T follicular helper cell (primary cell): ENCODE data around the gene PPCS.

Source experiments
- DNase-seq: peaks from one replicate; pipeline ENCODE4 v3.0.0-alpha.2; 2020; ENCODE audit warnings: low read depth
- total RNA-seq, 2 experiments: gene quantifications; one replicate each; lab custom pipeline; 2026; lab: John Stamatoyannopoulos, UW

Gene PPCS
- total RNA-seq, result 39.7 to 55.4 reads per million in 2 experiments

DNA sequence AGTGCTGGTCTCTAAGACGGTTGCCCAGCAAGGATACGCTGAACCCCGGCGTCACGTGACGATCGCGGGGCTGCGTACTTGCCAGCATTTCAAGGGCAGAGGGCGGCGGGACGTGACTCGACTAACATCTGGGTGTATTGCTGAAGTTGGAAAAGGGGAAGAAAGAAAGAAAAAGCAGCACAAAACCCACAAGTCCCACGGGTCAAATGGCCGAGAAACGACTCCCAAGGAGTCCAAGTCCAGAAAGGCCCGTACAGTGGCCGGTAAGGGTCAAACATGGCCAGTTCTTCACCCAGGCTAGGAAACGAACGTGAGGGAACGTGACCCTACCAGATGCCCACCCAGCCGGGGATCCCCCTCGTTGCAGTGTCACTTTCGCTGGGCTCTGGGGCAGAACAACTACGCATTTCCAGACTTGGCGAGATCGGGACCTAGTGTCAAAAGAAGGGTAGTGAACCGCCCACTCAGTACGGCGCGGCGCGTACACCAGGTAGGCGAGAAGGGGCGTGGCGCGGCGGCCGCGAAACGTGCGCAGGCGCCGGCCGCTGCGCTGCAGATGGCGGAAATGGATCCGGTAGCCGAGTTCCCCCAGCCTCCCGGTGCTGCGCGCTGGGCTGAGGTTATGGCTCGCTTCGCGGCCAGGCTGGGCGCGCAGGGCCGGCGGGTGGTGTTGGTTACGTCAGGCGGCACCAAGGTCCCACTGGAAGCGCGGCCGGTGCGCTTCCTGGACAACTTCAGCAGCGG, at the start of gene PPCS, which contains the start of gene ZMYND12:
TSS of gene PPCS (plus strand) at position 534 of the 744 bp plus-strand sequence. CDS start at position 557, 23 bp downstream.
TSS of gene ZMYND12 (minus strand) at position 13 of the 744 bp plus-strand sequence. CDS start 25 bp downstream, outside the sequence.
- DNase-seq, result peak; percentile 85

GRCh38 chr1:42414551-42415496, 41.5 kb upstream of the PPCS start:
- DNase-seq, result no peak

DNA sequence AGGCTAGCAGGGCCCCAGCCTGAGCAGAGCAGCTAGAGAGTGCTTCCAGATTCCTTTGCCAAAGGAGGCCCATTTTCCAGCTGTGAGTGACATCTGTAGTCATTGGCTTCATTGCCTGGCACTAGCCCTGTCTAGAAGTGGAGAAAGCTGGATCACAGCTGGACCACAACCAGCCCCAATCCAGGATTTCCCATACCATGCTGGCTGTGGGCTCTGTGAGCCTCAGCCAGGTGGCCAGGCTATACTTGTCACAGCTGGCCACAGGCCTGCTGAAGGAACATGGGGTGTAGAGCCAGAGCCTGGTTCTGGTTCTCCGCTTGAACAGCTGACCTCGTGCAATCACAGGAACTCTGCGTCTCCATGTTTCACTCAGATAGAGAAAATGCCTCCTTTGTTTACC, 39.2 kb upstream of the PPCS start:
- DNase-seq, result no peak

- DNase-seq, result no peak
These were observed 37.8 kb upstream of the PPCS start for GRCh38 chr1:42418516-42418915.

DNA sequence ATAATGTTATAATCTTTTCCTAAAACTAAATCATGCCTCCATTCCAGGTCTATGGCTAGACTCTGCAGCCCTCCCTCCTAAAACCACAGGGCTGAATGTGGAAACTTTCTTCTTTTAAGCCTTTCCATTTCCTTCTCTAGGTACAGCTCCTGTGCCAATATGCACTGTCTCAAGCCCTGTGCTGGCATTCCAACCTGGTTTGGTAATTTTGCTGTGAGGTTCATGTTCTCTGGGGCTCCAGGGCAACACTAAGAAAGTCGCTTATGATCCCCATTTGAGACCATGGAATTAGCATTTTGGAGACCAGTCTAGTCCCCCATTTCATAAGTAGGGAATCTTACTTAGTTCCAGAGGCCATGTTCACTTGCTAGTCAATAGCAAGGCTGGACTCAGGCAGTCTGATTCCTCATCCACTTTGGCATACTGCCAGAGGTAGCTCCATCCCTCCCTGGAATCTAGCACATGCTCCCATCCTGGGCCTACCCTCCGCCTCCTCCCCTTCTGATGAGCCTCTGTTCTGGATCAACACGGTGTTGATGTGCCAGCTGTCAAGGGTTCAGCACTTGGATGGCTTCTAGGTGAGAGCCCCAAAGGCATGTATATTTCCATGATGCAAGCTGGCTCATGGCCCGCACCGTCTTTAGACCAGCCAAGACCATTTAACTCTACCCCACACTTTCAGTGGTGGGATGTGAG, 37.1 kb upstream of the PPCS start:
- DNase-seq, result no peak

GRCh38 chr1:42420121-42420520, 36.2 kb upstream of the PPCS start:
- DNase-seq, result no peak

DNA sequence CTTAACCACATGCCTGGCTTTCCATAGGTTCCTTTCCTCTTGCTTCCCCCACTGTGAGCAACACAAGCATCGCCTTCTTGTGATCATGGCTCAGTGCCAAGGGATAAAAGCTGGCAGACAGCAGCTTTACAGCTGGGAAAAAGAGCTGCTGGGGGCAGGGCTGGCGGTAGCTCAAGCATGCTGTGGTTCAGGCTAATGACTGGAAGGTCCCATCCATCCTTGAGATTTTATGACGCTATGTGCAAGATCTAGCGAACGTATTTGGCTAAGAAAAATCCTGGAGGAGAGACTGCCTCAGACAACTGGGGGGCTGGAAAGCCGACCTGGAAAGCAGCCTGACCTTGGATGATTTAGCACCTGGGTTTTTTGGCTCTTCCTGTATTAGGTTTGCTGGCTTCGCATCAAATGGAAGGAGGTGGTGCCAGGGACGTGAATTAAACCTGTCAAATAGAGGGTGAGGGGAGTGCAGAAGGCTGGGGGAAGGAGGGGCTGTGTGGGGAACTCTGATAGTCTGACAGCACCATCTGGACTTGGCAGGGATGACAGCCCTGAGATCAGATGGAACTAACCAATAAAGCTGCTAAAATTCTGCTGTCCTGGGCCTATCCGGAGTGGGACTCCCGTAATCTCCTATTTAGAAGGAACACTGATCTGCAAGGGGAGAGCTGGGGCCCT, 35.3 kb upstream of the PPCS start:
- DNase-seq, result no peak

GRCh38 chr1:42422737-42423136, 33.6 kb upstream of the PPCS start:
- DNase-seq, result no peak

DNA sequence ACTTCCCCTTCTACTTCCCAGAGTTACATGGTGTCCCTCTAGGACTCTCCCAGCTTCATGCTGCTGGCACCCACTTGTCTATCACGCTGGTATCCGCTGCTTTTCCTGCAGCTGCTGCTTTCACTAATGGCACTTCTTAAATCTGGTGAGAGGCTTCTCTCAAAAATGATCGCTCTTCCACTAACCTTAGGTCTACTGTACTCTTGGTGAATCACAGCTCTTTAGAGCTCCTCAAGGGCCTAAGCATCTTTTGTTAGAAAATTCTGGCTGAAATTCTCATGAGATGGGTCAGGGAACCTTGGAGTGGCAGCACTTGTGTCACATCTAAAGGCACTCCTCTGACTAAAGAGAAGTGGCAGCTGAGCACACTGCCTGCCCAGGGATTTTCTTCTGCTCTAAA, 32.7 kb upstream of the PPCS start:
- no peak for DNase-seq

DNA sequence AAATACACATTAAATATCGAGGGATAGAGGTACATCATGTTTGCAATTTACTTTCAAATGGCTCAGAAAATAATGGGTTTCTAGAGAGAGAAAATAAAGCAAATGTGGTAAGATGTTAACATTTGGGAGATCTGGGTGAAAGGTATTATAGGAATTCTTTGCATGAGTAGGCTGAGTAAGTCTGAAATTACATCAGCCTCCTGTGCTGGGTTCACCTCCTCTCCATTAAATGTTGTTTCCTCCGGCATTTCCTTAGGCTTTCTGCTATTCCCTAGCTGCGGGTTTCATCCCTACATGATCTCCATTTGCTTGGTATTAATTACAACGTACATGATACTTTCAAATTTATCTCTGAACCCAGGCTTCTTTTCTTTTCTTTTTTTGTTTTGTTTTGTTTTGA, 32.1 kb upstream of the PPCS start:
- DNase-seq, result no peak

GRCh38 chr1:42427240-42427639, 29.1 kb upstream of the PPCS start:
- DNase-seq, result no peak

DNA sequence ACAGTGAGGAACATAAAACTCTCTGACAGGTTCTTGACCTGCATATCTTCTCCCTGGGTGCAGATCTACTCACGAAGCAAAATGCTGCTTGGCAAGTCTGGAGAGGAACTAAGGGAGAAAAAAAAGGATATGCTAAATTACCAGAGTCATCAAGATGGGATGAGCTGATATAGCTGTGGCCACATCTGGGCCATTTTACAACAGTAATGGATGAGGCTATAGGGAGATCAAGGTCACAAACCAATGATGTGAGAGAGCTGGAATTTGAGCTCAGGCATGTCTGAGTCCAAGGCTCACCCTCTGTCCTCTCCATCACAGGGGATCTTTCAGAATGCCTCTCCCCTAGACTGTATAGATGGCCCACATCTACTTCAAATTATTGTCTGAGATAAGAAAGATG, 26.7 kb upstream of the PPCS start:
- DNase-seq, result no peak

GRCh38 chr1:42430286-42431135, 25.8 kb upstream of the PPCS start:
- DNase-seq, result no peak

GRCh38 chr1:42431514-42431913, 24.8 kb upstream of the PPCS start:
- no peak for DNase-seq

DNA sequence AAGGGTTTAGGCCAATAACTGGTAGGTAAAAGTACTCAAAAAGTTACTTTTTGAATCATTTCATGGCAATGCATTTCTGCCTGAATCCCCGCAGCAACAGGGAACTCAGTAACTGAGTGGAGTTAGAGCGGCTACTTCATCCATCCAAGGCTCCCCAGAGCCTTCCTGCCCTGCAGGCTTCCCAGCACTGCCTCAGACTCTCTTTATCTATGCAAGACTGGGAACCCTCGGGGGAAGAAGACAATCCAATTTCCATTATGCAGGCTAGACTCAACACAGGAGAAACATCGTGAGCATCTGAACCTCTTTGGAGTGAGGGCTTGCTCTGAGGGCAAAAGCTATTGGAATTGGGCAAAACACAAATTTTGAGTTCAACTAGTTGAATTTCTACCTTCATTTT, 23.6 kb upstream of the PPCS start:
- no peak for DNase-seq

DNA sequence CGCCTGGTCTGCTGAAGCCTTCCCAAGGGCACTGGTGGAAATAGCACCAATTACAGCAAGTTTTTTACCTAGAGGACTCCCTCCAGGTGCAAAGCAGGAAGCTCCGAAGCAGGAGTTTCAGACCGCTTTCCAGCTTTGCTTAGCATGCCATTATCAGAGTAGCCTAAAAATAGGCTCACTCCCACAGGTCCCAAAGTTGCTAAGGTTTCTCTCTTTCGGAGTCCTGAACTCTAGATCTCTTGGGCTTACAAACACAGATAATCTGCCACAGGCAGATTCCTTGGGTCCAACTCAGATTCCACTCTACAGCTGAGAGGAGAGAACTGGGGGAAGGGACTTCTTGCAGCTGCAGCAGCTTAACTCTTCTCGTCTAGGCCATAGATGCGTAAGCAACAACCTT, 23.0 kb upstream of the PPCS start:
- DNase-seq, result no peak

- no peak for DNase-seq
These were observed 22.0 kb upstream of the PPCS start for GRCh38 chr1:42434340-42434739.

- DNase-seq, result no peak
These were observed 16.4 kb upstream of the PPCS start for GRCh38 chr1:42439940-42440339.

DNA sequence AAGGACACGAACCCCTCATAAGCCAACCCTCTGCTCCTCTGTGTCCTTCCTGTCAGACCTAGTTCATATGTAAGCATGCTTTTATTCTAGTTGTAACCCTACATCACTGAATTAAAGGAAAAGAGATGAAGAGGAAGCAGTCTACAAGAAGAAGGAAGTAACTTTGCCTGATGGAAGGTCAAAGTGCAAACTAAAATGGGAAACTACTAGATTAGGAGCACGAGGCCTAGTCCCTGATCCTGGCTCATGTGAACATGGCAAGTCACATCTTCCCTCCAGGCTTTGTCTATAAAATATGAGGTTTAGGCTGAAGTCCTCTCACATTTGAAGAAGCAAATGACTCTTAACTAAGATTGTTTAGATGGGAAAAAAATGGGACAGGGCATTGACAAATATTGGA, 13.7 kb upstream of the PPCS start:
- no peak for DNase-seq

- DNase-seq, result no peak
These were observed 7.1 kb upstream of the PPCS start for GRCh38 chr1:42449256-42449655.

DNA sequence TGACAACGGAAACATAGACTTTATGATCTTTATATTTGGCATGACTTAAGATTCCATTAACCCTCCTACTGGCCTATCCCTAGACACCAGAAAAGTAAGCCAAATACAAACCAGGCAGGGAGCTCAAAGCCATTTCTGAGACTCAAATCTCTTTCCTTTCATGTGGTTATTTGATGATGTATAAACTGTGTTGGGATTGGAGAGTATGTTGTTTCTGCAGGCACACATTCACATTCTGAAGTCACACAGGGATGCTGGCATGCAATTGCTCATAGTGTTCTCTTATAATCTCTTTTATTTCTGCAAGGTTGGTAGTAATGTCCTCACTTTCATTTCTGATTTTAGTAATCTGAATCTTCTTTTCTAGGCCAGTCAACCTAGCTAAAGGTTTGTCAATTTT, 6.3 kb upstream of the PPCS start:
- DNase-seq, result no peak
